Right kidney (tissue), 1 donor: Measurements from ENCODE around the gene MAK.
"Not testable (repeated sequence)": the region's sequence is repeated elsewhere in the genome, so short reads cannot be mapped to it uniquely, and the experiment has no call there.

Experiments used
- DNase-seq: peaks from one replicate; pipeline ENCODE4 v3.0.0-alpha.2; 2016

The MAK gene

GRCh38 chr6:10725044-10725443 lies 113.3 kb downstream of the MAK start:
- no peak for DNase-seq

- no peak for DNase-seq
Measured at GRCh38 chr6:10723567-10723881, 114.8 kb downstream of the MAK start.

DNA sequence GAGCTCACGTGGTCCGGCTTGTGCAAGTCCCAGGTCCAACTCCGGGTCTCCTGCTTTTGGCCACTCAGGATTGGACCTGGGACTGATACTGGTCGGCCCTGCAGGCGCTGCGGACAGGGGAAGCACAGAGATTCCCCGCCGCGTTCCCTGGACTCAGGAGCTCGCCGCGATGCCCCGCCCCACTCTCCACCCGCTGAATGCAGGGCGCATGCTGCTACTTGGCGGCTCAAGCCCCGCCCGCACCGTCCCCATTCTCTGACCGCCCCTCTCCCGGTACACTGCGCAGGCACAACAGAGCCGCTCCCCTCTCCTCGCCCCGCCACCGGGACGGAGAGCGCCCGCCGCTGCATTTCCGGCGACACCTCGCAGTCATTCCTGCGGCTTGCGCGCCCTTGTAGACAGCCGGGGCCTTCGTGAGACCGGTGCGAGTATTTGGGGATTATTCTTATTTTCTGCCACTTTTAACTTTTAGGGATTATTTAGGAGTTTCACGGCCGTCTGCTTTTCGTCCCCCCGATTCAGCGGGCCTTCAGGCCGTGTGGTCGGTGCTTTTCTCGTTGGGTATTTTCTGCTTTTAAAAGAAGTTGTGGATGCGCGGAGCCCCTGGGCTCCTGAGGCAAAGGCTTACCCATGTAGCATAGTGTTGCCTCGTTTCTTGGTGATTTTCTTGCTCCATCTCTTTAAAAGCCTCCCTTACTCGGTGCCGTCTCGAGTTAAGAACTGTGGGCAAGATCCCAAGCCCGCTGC lies 115.3 kb downstream of the MAK start, which contains the start of gene TMEM14C:
TSS of gene TMEM14C (plus strand) at position 251 of the 747 bp plus-strand sequence. CDS start 1,544 bp downstream, outside the sequence.
- DNase-seq = peak; percentile 83

GRCh38 chr6:10722570-10722819 lies 115.8 kb downstream of the MAK start:
- DNase-seq = no peak

DNA sequence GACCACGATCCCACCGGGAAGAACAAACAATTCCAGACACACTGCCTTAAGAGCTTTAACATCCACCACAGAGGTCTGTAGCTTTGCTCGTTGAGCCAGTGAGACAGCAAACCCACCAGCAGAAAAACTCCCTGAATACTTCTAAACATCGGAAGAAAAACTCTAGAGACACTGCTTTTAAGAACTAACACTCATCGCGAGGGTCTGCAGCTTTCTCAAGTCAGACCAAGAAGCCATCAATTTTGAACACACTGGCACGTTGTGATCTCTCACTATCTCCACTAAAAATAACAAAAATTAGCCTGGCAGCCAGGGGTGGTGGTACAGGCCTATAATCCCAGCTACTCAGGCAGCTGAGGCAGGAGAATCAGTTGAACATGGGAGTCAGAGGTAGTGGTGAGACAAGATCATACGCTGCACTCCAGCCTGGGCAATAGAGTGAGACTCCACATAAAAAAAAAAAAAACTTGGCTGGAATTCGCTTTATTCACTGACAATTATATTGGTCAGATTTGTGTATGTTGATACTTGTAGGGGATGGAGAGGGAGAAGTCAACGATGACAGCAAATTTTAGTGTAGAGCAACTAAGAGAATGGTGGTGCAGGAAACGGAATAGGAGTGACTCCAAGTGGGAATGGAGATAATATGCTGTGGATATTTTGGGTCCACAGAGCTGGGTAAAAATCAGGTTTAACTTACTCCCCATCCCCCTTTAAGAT lies 116.3 kb downstream of the MAK start:
- no peak for DNase-seq

GRCh38 chr6:10720960-10721849 lies 117.1 kb downstream of the MAK start:
- DNase-seq = not testable (repeated sequence)

GRCh38 chr6:10720265-10720959 lies 117.9 kb downstream of the MAK start:
- peak; percentile 77 for DNase-seq

DNA sequence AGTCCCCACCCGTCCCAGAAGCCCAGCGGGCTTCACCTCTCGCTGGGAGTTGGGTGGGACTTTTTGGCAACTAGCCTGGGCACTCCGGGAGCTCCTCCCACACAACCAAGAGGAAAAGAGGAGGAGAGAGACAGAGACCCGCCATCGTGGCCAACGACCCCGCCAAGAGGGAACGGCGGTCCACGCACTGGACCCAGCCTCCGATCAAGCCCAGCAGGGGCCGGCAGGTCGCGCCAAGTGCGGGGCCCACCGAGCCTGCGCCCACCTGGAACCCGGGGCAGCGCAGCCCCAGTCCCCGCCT lies 118.4 kb downstream of the MAK start:
- no peak for DNase-seq

DNA sequence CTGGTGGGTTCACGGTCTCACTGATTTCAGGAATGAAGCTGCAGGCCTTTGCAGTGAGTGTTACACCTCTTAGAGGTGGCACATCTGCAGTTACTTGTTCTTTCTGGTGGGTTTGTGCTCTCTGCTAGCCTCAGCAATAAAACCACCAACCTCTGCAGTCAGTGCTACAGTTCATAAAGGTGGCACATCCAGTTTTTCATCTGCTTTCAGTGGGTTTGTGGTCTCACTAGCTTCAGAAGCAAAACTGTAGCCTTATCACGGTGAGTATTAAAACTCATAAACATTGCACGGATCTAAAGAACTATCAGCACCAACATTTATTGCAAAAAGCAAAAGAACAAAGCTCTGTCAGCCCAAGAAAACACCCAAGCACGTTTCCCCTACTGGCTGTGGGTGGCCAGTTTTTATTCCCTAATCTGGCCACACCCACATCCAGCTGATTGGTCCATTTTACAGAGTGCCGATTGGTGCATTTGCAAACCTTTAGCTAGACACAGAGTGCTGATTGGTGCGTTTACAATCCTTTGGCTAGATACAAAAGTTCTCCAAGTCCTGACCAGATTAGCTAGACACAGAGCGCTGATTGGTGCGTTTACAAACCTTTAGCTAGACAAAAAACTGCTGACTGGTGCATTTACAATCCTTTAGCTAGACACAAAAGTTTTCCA lies 118.9 kb downstream of the MAK start:
- no peak for DNase-seq

DNA sequence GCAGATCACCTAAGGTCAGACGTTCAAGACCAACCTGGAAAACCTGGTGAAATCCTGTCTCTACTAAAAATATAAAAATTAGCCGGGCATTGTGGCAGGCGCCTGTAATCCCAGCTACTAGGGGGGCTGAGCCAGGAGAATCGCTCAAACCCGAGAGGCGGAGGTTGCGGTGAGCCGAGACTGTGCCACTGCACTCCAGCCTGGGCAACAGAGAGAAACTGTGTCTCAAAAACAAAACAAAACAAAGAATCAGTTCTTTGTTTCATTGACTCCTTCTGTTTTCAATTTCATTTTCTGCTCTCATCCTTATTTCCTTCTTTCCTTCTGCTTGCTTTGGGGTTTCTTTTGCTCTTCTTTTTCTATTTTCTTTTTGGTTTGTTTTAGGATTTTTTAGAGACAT lies 124.4 kb downstream of the MAK start:
- no peak for DNase-seq
